ENCODE measurements around the gene ADCY9.

ADCY9 gene

GRCh38 chr16:3919413-3919812 is 196.8 kb downstream of the ADCY9 start:
- TF ChIP-seq CTCF (conservative IDR thresholded peaks at IDR 0.05; ENCODE audit: low read depth, low read length) = no peak
- H3K4me3 ChIP-seq (ENCODE audit: low read length) = no peak overlapping the region
- DNase-seq (ENCODE audit: low read depth) = no peak

- H3K4me3 ChIP-seq (ENCODE audit: low read length) = no peak overlapping the region
- TF ChIP-seq CTCF (conservative IDR thresholded peaks at IDR 0.05; ENCODE audit: low read depth, low read length) = no peak
- DNase-seq (ENCODE audit: low read depth) = no peak
Observed at GRCh38 chr16:3915426-3916260, 200.6 kb downstream of the ADCY9 start.

DNA sequence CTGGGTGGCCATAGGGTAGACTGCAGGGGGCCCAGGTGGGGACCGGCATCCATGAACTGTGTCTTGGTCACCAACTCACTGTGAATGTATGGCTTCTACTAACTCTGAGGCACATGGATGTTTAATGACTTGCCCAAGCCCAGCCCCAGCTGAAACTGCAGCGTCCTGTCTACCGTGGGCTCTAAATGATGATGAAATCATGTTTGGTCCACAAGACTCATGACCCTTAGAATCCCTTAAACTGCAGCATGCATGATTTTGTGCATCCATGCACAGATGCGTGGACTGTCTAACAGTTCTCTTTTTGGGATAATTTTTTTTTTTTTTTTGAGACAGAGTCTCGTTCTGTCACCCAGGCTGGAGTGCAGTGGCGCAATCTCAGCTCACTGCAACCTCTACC is 203.3 kb downstream of the ADCY9 start:
- DNase-seq (ENCODE audit: low read depth) = no peak
- no peak for TF ChIP-seq CTCF (conservative IDR thresholded peaks at IDR 0.05; ENCODE audit: low read depth, low read length)
- no peak overlapping the region for H3K4me3 ChIP-seq (ENCODE audit: low read length)
